H1 (cell line): ENCODE measurements around the gene KCTD17. TPM values are rescaled to one million over a fixed set of nuclear protein-coding genes. Genes with fewer than 3 reads are reported as not detected.

Source experiments
- CTCF ChIA-PET: fragments of 300-600 bp; sonication (Branson Sonifier 250); formaldehyde crosslinking; loops from one replicate; lab custom pipeline; 2021; ENCODE audit not compliant: partially characterized antibody; lab: Charles Lee
- POLR2A ChIA-PET: fragments of 300-600 bp; sonication (Branson Sonifier 250); formaldehyde crosslinking; loops from one replicate; lab custom pipeline; 2021; ENCODE audit warnings: inconsistent platforms; ENCODE audit not compliant: partially characterized antibody; lab: Charles Lee
- DNase-seq, 2 experiments: peaks; one replicate each; pipeline versions ENCODE4 v3.0.0 to v3.0.0-alpha.2; 2010 to 2022; ENCODE audit warnings: low spot score in 2 of 2, low read depth in 1 of 2, mixed read lengths in 1 of 2
- FAIRE-seq: peaks from 2 replicates; lab custom pipeline; 2011; peaks lifted over from hg19 to GRCh38; lab: Jason Lieb, UNC
- H2AFZ ChIP-seq: 2 replicates; pipeline ENCODE4 v1.8.1; 2012; ENCODE audit warnings: low read length, inconsistent platforms
- H2AK5ac ChIP-seq: 2 replicates; pipeline ENCODE4 v1.6.1; 2013; ENCODE audit warnings: low read depth, low read length
- H2BK120ac ChIP-seq: replicated peaks from 2 replicates; pipeline ENCODE3; 2013; ENCODE audit warnings: low read depth, low read length, inconsistent platforms
- H2BK12ac ChIP-seq: 2 replicates; pipeline ENCODE4 v1.6.1; 2013; ENCODE audit warnings: low read depth, low read length
- H2BK15ac ChIP-seq: 2 replicates; pipeline ENCODE4 v1.6.1; 2013; ENCODE audit warnings: low read length
- H2BK20ac ChIP-seq: 2 replicates; pipeline ENCODE4 v1.6.1; 2013; ENCODE audit warnings: low read length
- H2BK5ac ChIP-seq: 2 replicates; pipeline ENCODE4 v1.6.1; 2013; ENCODE audit warnings: low read depth, low read length
- H3K14ac ChIP-seq: 2 replicates; pipeline ENCODE4 v1.6.1; 2013; ENCODE audit warnings: inconsistent platforms; ENCODE audit not compliant: insufficient read length
- H3K18ac ChIP-seq: 2 replicates; pipeline ENCODE4 v1.6.1; 2013; ENCODE audit warnings: low read length; ENCODE audit errors: extremely low read depth
- H3K23ac ChIP-seq: 2 replicates; pipeline ENCODE4 v1.6.1; 2013; ENCODE audit warnings: inconsistent platforms; ENCODE audit not compliant: insufficient read length
- H3K23me2 ChIP-seq: 2 replicates; pipeline ENCODE4 v1.6.1; 2013; ENCODE audit warnings: low read depth, low read length
- H3K27ac ChIP-seq: 2 replicates; pipeline ENCODE4 v1.6.1; 2011; ENCODE audit warnings: low read depth, low read length, inconsistent platforms
- H3K27me3 ChIP-seq, 4 experiments: replicated peaks in 1 of 4; 1 replicate in 1 of 4; 2 replicates in 3 of 4; pipeline versions ENCODE4 v1.6.1 to v1.8.1; 2011 to 2013; ENCODE audit warnings: low read length in 3 of 4, mild to moderate bottlenecking in 3 of 4, inconsistent platforms in 2 of 4, mixed read lengths in 2 of 4, moderate library complexity in 1 of 4; ENCODE audit not compliant: control insufficient read depth in 3 of 4, insufficient read depth in 3 of 4; ENCODE audit errors: extremely low read depth in 1 of 4
- H3K36me3 ChIP-seq, 4 experiments: 2 replicates each; pipeline versions ENCODE4 v1.6.1 to v1.8.1; 2011 to 2013; ENCODE audit warnings: mild to moderate bottlenecking in 4 of 4, low read length in 3 of 4, moderate library complexity in 2 of 4, control low read depth in 1 of 4, inconsistent platforms in 1 of 4; ENCODE audit not compliant: insufficient read depth in 4 of 4, control insufficient read depth in 2 of 4
- H3K4ac ChIP-seq: replicated peaks from 2 replicates; pipeline ENCODE3; 2013; ENCODE audit warnings: low read length, low read depth, mixed read lengths, inconsistent platforms; ENCODE audit not compliant: insufficient read length
- H3K4me1 ChIP-seq, 4 experiments: replicated peaks in 1 of 4; 1 replicate in 1 of 4; 2 replicates in 3 of 4; pipeline versions ENCODE4 v1.6.1 to v1.8.1; 2011 to 2013; ENCODE audit warnings: low read length in 3 of 4, inconsistent platforms in 2 of 4, mixed read lengths in 1 of 4; ENCODE audit not compliant: insufficient read depth in 4 of 4, control insufficient read depth in 3 of 4
- H3K4me2 ChIP-seq, 2 experiments: 2 replicates each; pipeline versions ENCODE4 v1.6.1 to v1.8.1; 2011 to 2013; ENCODE audit warnings: low read depth in 2 of 2, low read length in 2 of 2, control low read depth in 1 of 2, inconsistent platforms in 1 of 2, mild to moderate bottlenecking in 1 of 2; ENCODE audit not compliant: insufficient read depth in 1 of 2
- H3K4me3 ChIP-seq, 4 experiments: fragments of 200-600, 300-600 bp in 1 of 4; sonication (generic), shearing (Covaris generic), sonication (Bioruptor Twin) in 1 of 4; 2 replicates each; pipeline versions ENCODE4 v1.5.1 to v1.8.1; 2011 to 2016; ENCODE audit warnings: low read length in 4 of 4, low read depth in 3 of 4, control low read depth in 2 of 4, inconsistent platforms in 2 of 4, mild to moderate bottlenecking in 2 of 4, mixed read lengths in 1 of 4, moderate library complexity in 1 of 4; ENCODE audit not compliant: insufficient read depth in 2 of 4; ENCODE audit errors: extremely low read depth in 1 of 4
- H3K56ac ChIP-seq: replicated peaks from 2 replicates; pipeline ENCODE3; 2013; ENCODE audit warnings: low read depth, mild to moderate bottlenecking, mixed read lengths, low read length, inconsistent platforms; ENCODE audit not compliant: insufficient read length
- H3K79me1 ChIP-seq: 2 replicates; pipeline ENCODE4 v1.6.1; 2013; ENCODE audit warnings: low read depth, low read length, control low read depth
- H3K79me2 ChIP-seq, 2 experiments: 2 replicates each; pipeline versions ENCODE4 v1.6.1 to v1.8.1; 2012 to 2013; ENCODE audit warnings: low read length in 2 of 2, mild to moderate bottlenecking in 2 of 2, inconsistent platforms in 1 of 2; ENCODE audit not compliant: insufficient read depth in 2 of 2, control insufficient read depth in 1 of 2
- H3K9ac ChIP-seq, 4 experiments: replicated peaks in 1 of 4; 1 replicate in 1 of 4; 2 replicates in 3 of 4; pipeline versions ENCODE4 v1.6.1 to v1.8.1; 2011 to 2013; ENCODE audit warnings: low read depth in 3 of 4, low read length in 3 of 4, control low read depth in 2 of 4, mild to moderate bottlenecking in 2 of 4, moderate library complexity in 2 of 4, inconsistent platforms in 1 of 4; ENCODE audit errors: extremely low read depth in 1 of 4
- H3K9me3 ChIP-seq, 2 experiments: 2 replicates each; pipeline versions ENCODE4 v1.6.1 to v1.8.1; 2012 to 2013; ENCODE audit warnings: mild to moderate bottlenecking in 2 of 2, moderate library complexity in 2 of 2, control low read depth in 1 of 2, inconsistent platforms in 1 of 2, low read depth in 1 of 2, low read length in 1 of 2, mixed read lengths in 1 of 2; ENCODE audit not compliant: insufficient read depth in 2 of 2
- H4K20me1 ChIP-seq, 2 experiments: replicated peaks in 1 of 2; 2 replicates each; pipeline versions ENCODE3 to v1.8.1; 2011 to 2013; ENCODE audit warnings: inconsistent platforms in 2 of 2, low read length in 2 of 2, mild to moderate bottlenecking in 1 of 2; ENCODE audit not compliant: insufficient read depth in 2 of 2, control insufficient read depth in 1 of 2
- H4K5ac ChIP-seq: 2 replicates; pipeline ENCODE4 v1.6.1; 2013; ENCODE audit warnings: low read length, low read depth, mixed read lengths, inconsistent platforms; ENCODE audit not compliant: insufficient read length
- H4K8ac ChIP-seq: 2 replicates; pipeline ENCODE4 v1.8.0; 2013; ENCODE audit warnings: mild to moderate bottlenecking, moderate library complexity, low read length, inconsistent platforms; ENCODE audit not compliant: insufficient read depth; ENCODE audit errors: extremely low read depth
- H4K91ac ChIP-seq: replicated peaks from 2 replicates; pipeline ENCODE3; 2013; ENCODE audit warnings: low read length, mixed read lengths, inconsistent platforms; ENCODE audit not compliant: insufficient read length
- KDM1A ChIP-seq: fragments of 200-600, 300-600 bp; sonication (generic); IDR thresholded peaks from 2 replicates; pipeline ENCODE4 v1.7.1; 2016; ENCODE audit warnings: mild to moderate bottlenecking, low read length, borderline replicate concordance
- SAP30 ChIP-seq: fragments of 300-600 bp; sonication (generic); IDR thresholded peaks from 2 replicates; pipeline ENCODE4 v1.7.1; 2012; ENCODE audit warnings: low read length, moderate library complexity, mild to moderate bottlenecking, inconsistent platforms; ENCODE audit not compliant: insufficient read depth, insufficient replicate concordance
- whole genome bisulfite sequencing, 2 experiments: shearing (Covaris generic) in 1 of 2; methylation state at CpG; one replicate each; pipeline versions ENCODE4 v1.1.6 to v1.1.7; 2013 to 2015; ENCODE audit warnings: low lambda C conversion rate in 2 of 2, mixed read lengths in 2 of 2, inconsistent platforms in 1 of 2, low coverage in 1 of 2, missing lambda C conversion rate in 1 of 2; ENCODE audit not compliant: insufficient replicate concordance in 2 of 2, insufficient coverage in 1 of 2, insufficient read length in 1 of 2; ENCODE audit errors: extremely low coverage in 1 of 2, missing lambda C conversion rate in 1 of 2; 5-methylcytosine and 5-hydroxymethylcytosine counted together
- polyA plus RNA-seq, 7 experiments: library from polyadenylated mRNA; depleted of rRNA in 3 of 7; stranded (reverse) in 5 of 7; unstranded in 2 of 7; fragments of >200 nt in 5 of 7; fragments of 200-250 nt in 2 of 7; gene quantifications; 1 replicate in 5 of 7; 2 replicates in 1 of 7; 4 replicates in 1 of 7; pipeline versions ENCODE4 v1.2.1 to v1.2.3, GENCODE V29; 2011 to 2013; ENCODE audit warnings: missing spikeins in 2 of 7, mixed read lengths in 2 of 7
- total RNA-seq: library from RNA; stranded (reverse); fragmentation: NEBNext Ultra II Directional; extraction: Animal tissue kit (Norgen Biotek cat#: 25700); gene quantifications from 2 replicates; pipeline ENCODE4 v1.2.1, GENCODE V29; 2021
- TF ChIP-seq, protein P1 (sequence below): IDR thresholded peaks from 2 replicates; pipeline ENCODE4 v1.6.1; 2011; ENCODE audit warnings: low read depth, mild to moderate bottlenecking, low read length; ENCODE audit not compliant: insufficient read depth
- TF ChIP-seq, protein P2 (sequence below): IDR thresholded peaks from 2 replicates; pipeline ENCODE4 v1.6.1; 2011; ENCODE audit warnings: low read length, improper control_type of control experiment

KCTD17 gene
- total and polyA plus RNA-seq, 2 of the 8 experiments (the other 6 are each of a cell fraction or from before 2014, with no cell fraction given), result 39.4 to 44.0 TPM

GRCh38 chr22:37032134-37032534 is 19.4 kb upstream of the KCTD17 start:
- H3K4me2 ChIP-seq, result no peak overlapping the region
- peaks cover 0 to 11% (median 6%) of the 10 kb centered on the region in 4 experiments; a peak in 5 of 7 replicates for H3K4me1 ChIP-seq
- no peaks in the 10 kb centered on the region for H3K27me3 ChIP-seq
- H3K4me3 ChIP-seq, result no peak overlapping the region
- no peak overlapping the region for H3K56ac ChIP-seq
- no peak overlapping the region for H2AFZ ChIP-seq
- no peak overlapping the region for H2BK15ac ChIP-seq
- DNase-seq (no peak), FAIRE-seq (no peak)
- no peak overlapping the region for H3K23ac ChIP-seq
- H3K4ac ChIP-seq, result no peak overlapping the region
- CTCF ChIA-PET, result interaction anchor here (0.7 to 5.7 kb wide), 11 partner anchors 11 to 207 kb away, joined by 3 to 56 read pairs (median 3); partner anchors contain the start of genes MPST and TST
- 84% methylated on average over 2 of the region's 2 CpGs; no CpG with 5 or more reads in 1 of the 2 experiments for WGBS, 2 experiments
- H2BK20ac ChIP-seq, result no peak overlapping the region
- TF ChIP-seq, protein P1, sequence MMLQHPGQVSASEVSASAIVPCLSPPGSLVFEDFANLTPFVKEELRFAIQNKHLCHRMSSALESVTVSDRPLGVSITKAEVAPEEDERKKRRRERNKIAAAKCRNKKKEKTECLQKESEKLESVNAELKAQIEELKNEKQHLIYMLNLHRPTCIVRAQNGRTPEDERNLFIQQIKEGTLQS, result no peak
- TF ChIP-seq SAP30, result no peak
- TF ChIP-seq, protein P2, sequence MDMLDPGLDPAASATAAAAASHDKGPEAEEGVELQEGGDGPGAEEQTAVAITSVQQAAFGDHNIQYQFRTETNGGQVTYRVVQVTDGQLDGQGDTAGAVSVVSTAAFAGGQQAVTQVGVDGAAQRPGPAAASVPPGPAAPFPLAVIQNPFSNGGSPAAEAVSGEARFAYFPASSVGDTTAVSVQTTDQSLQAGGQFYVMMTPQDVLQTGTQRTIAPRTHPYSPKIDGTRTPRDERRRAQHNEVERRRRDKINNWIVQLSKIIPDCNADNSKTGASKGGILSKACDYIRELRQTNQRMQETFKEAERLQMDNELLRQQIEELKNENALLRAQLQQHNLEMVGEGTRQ, result no peak
- peak; percentile 65; the same call in 1 of the 2 replicates for TF ChIP-seq KDM1A
- H4K91ac ChIP-seq, result no peak overlapping the region
- no peak overlapping the region for H3K18ac ChIP-seq
- no peak overlapping the region for H2BK12ac ChIP-seq
- no peak overlapping the region for H2BK5ac ChIP-seq
- no peaks in the 10 kb centered on the region for H3K23me2 ChIP-seq
- H2AK5ac ChIP-seq, result no peak overlapping the region
- H3K36me3 ChIP-seq, result peaks cover 0 to 28% (median 4%) of the 10 kb centered on the region in 4 experiments; a peak in 5 of 8 replicates
- H4K5ac ChIP-seq, result no peak overlapping the region
- no peak overlapping the region for H2BK120ac ChIP-seq
- no peaks in the 10 kb centered on the region for H3K79me2 ChIP-seq
- H3K9me3 ChIP-seq, result no peaks in the 10 kb centered on the region
- H3K79me1 ChIP-seq, result no peaks in the 10 kb centered on the region
- H3K27ac ChIP-seq, result no peak overlapping the region
- H4K20me1 ChIP-seq, result peaks cover 1 to 5% of the 10 kb centered on the region in 2 experiments
- H3K14ac ChIP-seq, result no peak overlapping the region
- no peak overlapping the region for H3K9ac ChIP-seq
- POLR2A ChIA-PET, result interaction anchor here (0.9 to 5.0 kb wide), 6 partner anchors 9 to 20 kb away, joined by 3 to 33 read pairs (median 4); partner anchors contain the start of genes KCTD17, MPST and TST
- H4K8ac ChIP-seq, result no peak overlapping the region
